GM18511 (cell line): ENCODE results near the gene ZSCAN26.
"Not testable (repeated sequence)": the region's sequence is repeated elsewhere in the genome, so short reads cannot be mapped to it uniquely, and the experiment has no call there.

ENCODE experiments used
- ATAC-seq: cut with Tn5 transposase; IDR thresholded peaks from one replicate; pipeline ENCODE4 v1.9.1; 2021; ENCODE audit warnings: mild to moderate bottlenecking, moderate library complexity; ENCODE audit not compliant: unreplicated experiment

The ZSCAN26 gene

GRCh38 chr6:28315628-28316027 is 48.7 kb downstream of the ZSCAN26 start:
- no peak for ATAC-seq

- ATAC-seq: not testable (repeated sequence)
These were observed 50.9 kb downstream of the ZSCAN26 start for GRCh38 chr6:28317866-28318265.

GRCh38 chr6:28322661-28323060 is 55.7 kb downstream of the ZSCAN26 start:
- no peak for ATAC-seq

DNA sequence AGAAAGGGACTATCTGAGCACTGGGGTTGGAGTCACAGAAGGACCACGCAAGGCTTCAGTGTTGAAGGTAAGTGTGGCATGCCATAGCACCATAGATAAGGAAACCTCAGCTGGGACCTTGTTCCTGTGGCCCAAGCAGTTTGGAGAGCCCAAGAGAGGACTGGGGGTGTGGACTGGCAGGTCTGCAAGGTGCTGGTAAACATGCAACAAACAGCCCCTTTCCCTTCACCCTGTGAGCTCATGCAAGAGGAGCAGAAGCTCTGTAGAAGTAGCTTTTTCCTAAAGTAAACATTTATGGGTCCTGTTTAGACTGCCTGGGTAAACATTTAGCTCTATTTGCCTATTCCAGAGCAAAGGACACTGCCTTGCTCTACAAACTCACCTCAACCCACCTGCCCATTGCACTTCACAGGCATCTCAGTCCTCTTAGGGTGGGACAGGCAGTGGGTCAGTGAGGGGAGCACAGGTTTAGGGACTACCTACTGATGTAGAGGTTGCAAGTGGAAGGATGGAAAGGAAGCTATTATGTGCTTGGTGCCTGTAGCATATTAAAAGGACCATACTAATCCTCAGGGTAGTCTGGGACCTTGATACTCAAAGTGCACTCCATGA is 57.0 kb downstream of the ZSCAN26 start:
- ATAC-seq: no peak

GRCh38 chr6:28326371-28326948 is 59.5 kb downstream of the ZSCAN26 start:
- no peak for ATAC-seq
